Hepatocyte (in vitro differentiated cells): ENCODE results near the gene COX8C.

ENCODE experiments used
- CTCF ChIP-seq: fragments of 200-600 bp; sonication (generic); IDR thresholded peaks from 2 replicates; pipeline ENCODE4 v1.5.1; 2016; ENCODE audit warnings: antibody characterized with exemption, mild to moderate bottlenecking; ENCODE audit not compliant: poor library complexity
- EZH2 ChIP-seq: fragments of 200-600 bp; sonication (generic); IDR thresholded peaks from 2 replicates; pipeline ENCODE4 v1.6.1; 2016; ENCODE audit warnings: antibody characterized with exemption, mild to moderate bottlenecking, borderline replicate concordance

GRCh38 chr14:93332853-93333630, 13.9 kb upstream of the COX8C start, which contains the start of gene BTBD7:
- peak; percentile 41 for TF ChIP-seq CTCF
- no peak for TF ChIP-seq EZH2
